ENCODE results near the gene KPNA1. TPM values are rescaled to one million over a fixed set of nuclear protein-coding genes. Genes with fewer than 3 reads are reported as not detected.

Gene KPNA1
- total RNA-seq, 1 experiment from 2014 or later: 78.5 TPM

- Mint-ChIP-seq H3K27ac (ENCODE audit: unreplicated experiment) (peak overlapping the region; percentile 90), H3K27me3 (ENCODE audit: unreplicated experiment) (no peaks in the 10 kb centered on the region), H3K36me3 (ENCODE audit: insufficient read depth, unreplicated experiment) (peaks cover 28% of the 10 kb centered on the region), H3K4me3 (ENCODE audit: low read depth, unreplicated experiment) (peak overlapping the region; percentile 90), H3K9me3 (ENCODE audit: low read depth, unreplicated experiment) (no peaks in the 10 kb centered on the region), H3K4me1 (ENCODE audit: low read depth, unreplicated experiment) (peaks cover 48% of the 10 kb centered on the region)
- CTCF ChIA-PET: no interaction called here
- intact Hi-C loops (cut with micrococcal nuclease; ENCODE audit: unreplicated experiment): no loop called here
- DNase-seq: no peak
- BruUV-seq (replicated peaks): no TSS peak
- no peak for TF ChIP-seq CTCF (IDR thresholded peaks at IDR 0.05; ENCODE audit: unreplicated experiment)
Observed at GRCh38 chr3:122562923-122563716, 48.4 kb upstream of the KPNA1 start.

GRCh38 chr3:122560680-122561079 lies 45.9 kb upstream of the KPNA1 start:
- intact Hi-C loops (cut with micrococcal nuclease; ENCODE audit: unreplicated experiment): loop anchor here (1.0 kb wide), 1 partner anchor 119 kb away; no protein-coding TSS in a partner anchor
- no TSS peak for BruUV-seq (replicated peaks)
- CTCF ChIA-PET: no interaction called here
- peaks cover 45% of the 10 kb centered on the region for H3K4me1 Mint-ChIP-seq (ENCODE audit: low read depth, unreplicated experiment)
- TF ChIP-seq CTCF (IDR thresholded peaks at IDR 0.05; ENCODE audit: unreplicated experiment): peak; percentile 40
- no peak overlapping the region for H3K27ac Mint-ChIP-seq (ENCODE audit: unreplicated experiment)
- peak; percentile 65 for DNase-seq
- H3K9me3 Mint-ChIP-seq (ENCODE audit: low read depth, unreplicated experiment): no peaks in the 10 kb centered on the region
- peaks cover 28% of the 10 kb centered on the region for H3K36me3 Mint-ChIP-seq (ENCODE audit: insufficient read depth, unreplicated experiment)
- no peak overlapping the region for H3K4me3 Mint-ChIP-seq (ENCODE audit: low read depth, unreplicated experiment)
- H3K27me3 Mint-ChIP-seq (ENCODE audit: unreplicated experiment): no peaks in the 10 kb centered on the region

GRCh38 chr3:122559906-122560305 lies 45.2 kb upstream of the KPNA1 start:
- no TSS peak for BruUV-seq (replicated peaks)
- intact Hi-C loops (cut with micrococcal nuclease; ENCODE audit: unreplicated experiment): loop anchor here (1.0 kb wide), 1 partner anchor 119 kb away; no protein-coding TSS in a partner anchor
- no peak for TF ChIP-seq CTCF (IDR thresholded peaks at IDR 0.05; ENCODE audit: unreplicated experiment)
- peaks cover 29% of the 10 kb centered on the region for H3K36me3 Mint-ChIP-seq (ENCODE audit: insufficient read depth, unreplicated experiment)
- DNase-seq: no peak
- H3K4me1 Mint-ChIP-seq (ENCODE audit: low read depth, unreplicated experiment): peaks cover 44% of the 10 kb centered on the region
- H3K27me3 Mint-ChIP-seq (ENCODE audit: unreplicated experiment): no peaks in the 10 kb centered on the region
- no peak overlapping the region for H3K4me3 Mint-ChIP-seq (ENCODE audit: low read depth, unreplicated experiment)
- H3K27ac Mint-ChIP-seq (ENCODE audit: unreplicated experiment): no peak overlapping the region
- no peaks in the 10 kb centered on the region for H3K9me3 Mint-ChIP-seq (ENCODE audit: low read depth, unreplicated experiment)
- CTCF ChIA-PET: interaction anchor here (0.7 to 2.7 kb wide), 2 partner anchors 78 to 120 kb away, joined by 3 to 17 read pairs; partner anchors contain the start of gene PARP14

GRCh38 chr3:122558605-122559004 lies 43.9 kb upstream of the KPNA1 start:
- Mint-ChIP-seq H3K27ac (ENCODE audit: unreplicated experiment) (no peak overlapping the region), H3K9me3 (ENCODE audit: low read depth, unreplicated experiment) (no peaks in the 10 kb centered on the region), H3K36me3 (ENCODE audit: insufficient read depth, unreplicated experiment) (peaks cover 23% of the 10 kb centered on the region), H3K4me1 (ENCODE audit: low read depth, unreplicated experiment) (peaks cover 41% of the 10 kb centered on the region), H3K4me3 (ENCODE audit: low read depth, unreplicated experiment) (no peak overlapping the region), H3K27me3 (ENCODE audit: unreplicated experiment) (no peaks in the 10 kb centered on the region)
- no TSS peak for BruUV-seq (replicated peaks)
- intact Hi-C loops (cut with micrococcal nuclease; ENCODE audit: unreplicated experiment): no loop called here
- no peak for TF ChIP-seq CTCF (IDR thresholded peaks at IDR 0.05; ENCODE audit: unreplicated experiment)
- CTCF ChIA-PET: interaction anchor here (2.7 kb wide), 1 partner anchor 121 kb away, joined by 17 read pairs; the partner anchor contains the start of gene PARP14
- no peak for DNase-seq

Data from Calu3 (cell line).